Non-pigmented ciliary epithelial cell (primary cell): ENCODE measurements around the gene JAZF1.

Experiments
- DNase-seq: peaks from one replicate; pipeline ENCODE4 v3.0.0-alpha.2; 2010; ENCODE audit warnings: low read depth

Gene JAZF1

DNA sequence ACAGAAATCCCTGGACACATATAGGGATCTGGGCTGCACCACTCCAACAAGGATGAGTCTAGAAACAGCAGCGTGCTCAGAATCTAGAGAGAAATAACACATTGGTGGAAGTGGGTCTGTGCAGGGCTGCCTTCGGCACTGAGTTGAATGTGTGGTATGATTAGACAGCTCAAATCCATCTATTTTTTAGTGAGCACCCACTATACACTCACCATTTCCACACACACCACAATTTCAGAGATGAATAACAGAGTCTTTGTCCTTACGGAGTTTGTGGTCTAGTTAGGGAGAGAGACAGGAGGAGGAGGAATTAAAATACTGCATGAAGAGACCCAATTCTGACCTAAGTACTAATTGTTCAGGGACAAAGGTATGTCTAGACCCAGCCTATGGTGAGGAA, 44.2 kb downstream of the JAZF1 start:
- no peak for DNase-seq

DNA sequence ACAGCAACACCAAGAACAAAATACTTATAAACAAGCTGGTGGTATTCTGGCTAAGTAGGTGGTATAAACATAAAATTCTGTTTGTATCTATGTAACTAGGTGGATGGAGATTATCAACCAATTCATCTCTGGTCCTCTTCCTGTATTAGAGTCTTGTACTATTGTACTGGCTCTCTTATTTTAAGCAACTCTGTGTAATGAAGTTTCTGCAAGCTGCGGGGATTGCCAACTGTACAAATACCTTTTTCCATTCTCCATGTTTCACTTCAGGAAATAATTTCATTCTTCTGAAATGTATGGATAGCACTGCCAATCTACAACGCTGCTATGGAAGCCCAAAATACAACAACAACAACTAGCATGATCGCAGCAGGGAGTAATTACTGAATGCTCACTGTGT, 44.8 kb downstream of the JAZF1 start:
- no peak for DNase-seq

GRCh38 chr7:28135315-28135714, 45.3 kb downstream of the JAZF1 start:
- DNase-seq: no peak

DNA sequence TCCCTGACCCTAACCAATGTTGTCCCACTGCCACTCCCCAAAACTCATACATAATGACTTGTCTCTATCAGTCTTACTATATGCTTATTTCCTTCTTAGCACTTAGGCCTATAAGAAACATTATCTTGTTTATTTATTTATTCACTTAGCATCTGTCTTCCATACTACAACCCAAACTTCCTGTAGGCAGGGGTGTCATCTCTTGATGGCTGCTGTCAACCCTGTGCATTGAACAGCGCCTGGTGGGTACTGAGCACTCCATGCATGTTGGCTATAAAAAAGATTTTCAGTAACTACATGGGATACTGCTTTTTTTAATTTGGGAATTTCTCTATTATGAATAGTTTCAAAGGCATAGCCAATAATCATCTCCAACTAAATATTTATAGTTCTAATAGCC, 46.7 kb downstream of the JAZF1 start:
- DNase-seq: no peak

DNA sequence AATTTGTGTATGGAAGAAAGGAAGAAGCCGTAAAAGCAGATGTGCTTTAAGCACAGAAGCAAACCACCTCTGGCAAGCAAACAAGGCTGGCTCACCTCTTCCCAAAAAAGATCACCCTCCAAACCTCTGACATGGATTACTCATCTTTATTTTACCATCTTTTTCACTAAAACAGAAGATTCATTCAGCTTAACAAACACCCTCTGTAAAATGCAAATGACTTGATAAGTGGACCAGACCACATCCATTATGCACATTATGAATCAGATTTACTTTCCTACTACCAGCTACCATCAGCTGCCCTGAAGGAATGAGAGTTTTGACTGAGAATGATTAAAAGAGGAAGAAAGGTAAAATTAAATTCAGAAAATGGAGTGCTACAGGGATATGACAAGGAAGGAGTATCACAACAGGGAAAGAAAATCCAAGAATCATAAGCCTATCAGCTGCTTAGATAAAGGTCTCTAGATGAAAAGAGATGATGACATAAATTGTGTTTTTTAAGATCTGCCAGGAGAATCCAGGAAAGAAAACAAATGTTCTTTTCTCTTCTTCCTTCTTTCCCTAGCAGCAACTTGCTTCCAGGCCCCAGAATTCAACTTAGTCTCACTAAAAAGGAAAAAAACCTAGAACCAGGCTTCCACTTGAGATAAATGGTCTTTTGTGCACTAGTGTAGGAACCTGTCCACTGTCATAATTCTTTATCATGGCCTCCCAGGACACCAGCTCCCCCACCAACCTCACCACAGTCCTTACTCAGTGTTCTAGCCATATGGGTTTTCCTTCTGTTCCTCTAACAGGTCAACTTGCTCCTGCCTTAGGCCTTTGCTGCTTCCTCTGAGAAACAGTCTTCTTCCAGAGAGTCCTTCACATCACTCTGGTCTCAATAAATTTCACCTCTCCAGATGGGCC, 47.4 kb downstream of the JAZF1 start:
- DNase-seq: no peak

DNA sequence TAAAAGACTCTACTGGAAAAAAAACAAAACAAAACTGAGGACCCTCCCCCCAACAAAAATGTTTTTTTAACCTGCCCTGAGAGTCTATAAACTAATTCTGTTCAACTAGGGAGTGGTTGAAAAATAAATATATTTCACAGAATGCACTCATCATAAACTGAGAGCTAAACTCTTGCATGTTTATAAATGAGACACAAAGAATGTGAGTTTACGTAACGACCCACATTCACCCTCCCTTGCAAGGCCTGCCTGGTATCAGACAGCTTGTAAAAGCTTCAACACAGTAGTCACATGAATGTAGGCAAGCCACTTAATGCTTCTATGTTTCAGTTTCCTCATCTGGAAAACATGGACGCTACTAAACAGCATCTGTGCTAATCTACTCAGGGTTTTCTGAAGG, 50.3 kb downstream of the JAZF1 start:
- DNase-seq: peak; percentile 30

GRCh38 chr7:28128608-28129007, 52.0 kb downstream of the JAZF1 start:
- DNase-seq: peak; percentile 31

- DNase-seq: no peak
Measured at GRCh38 chr7:28126410-28127041, 54.1 kb downstream of the JAZF1 start.

DNA sequence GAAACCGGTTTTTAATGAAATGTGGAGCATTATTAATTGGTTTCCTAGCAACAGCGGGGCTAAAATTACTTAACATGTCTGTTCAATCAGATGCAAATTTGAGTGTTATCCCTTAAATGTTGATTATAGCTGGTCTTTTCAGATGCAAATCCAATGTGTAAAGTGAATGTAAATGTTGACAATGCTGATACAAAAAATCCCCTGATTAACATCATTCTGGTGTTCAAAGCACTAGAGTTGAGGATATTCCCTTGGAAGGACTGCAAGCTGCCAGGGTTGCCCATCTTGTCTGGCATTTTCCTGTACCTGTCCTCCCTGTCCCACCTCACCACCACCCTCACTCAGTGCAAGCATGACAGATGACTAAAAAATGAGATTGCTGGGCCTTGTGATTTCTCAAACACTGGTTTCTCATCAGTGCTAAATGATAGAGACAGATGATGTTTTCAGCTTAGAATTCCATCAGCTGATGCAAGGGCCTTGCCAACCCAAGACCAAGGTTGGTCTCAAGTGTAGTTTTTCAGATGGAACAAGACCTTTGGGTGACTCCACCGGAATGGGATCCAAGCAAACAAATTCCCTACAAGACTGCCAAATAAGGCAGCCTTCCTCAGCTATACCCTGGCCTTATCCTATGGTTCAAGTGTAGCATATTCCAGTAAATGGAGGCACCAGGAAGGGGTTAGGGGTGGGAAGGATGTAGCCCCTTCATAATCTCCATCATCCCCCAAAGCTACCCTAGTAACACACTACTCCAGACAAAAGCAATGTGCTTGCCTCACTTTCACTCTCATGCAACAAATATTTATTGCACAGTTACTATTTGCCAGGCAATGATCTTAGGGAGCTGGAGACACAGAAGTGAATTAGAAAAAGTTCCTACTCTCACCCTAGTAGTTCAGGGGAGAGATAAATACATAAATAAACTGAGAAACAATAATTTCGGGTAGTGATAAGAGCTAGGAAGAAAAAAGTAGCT, 54.9 kb downstream of the JAZF1 start:
- DNase-seq: no peak

DNA sequence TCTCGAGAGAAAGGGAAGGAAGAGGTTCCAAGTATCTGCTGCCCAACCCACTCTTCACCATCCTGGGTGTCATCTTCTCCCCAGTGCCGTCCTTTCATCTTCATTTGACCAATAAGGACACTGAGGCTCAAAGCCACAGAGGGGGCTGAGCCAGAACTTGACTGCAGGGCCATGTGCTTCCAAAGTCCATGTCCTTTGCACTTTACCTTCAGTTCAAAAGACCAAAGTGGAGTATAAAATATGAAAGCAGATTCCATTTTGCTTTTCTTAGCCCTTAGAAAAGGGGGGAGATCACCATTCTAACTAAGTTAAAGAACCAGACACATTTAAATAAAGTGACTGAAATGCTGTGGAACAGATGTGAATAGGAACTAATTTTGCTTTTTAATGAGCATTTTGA, 56.2 kb downstream of the JAZF1 start:
- DNase-seq: no peak

DNA sequence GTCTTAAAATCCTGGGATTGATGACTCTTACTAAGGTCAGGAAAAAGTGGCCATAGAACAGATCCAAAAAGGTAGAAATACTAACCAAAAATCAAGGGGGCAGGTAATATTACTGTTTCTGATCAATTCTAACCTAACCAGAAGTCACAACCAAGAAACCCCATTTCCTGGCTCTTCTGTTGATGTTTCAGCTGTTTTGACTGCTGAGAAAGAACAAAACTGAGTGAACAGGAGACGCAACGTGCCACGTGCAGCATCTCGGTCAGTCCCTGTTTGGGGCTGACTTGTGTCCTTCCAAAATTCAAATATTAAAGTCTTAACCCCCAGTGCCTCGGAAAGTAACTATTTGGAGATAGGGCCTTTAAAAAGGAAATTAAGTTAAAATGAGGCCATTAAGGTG, 56.8 kb downstream of the JAZF1 start:
- no peak for DNase-seq

- no peak for DNase-seq
Measured at GRCh38 chr7:28121496-28121895, 59.1 kb downstream of the JAZF1 start.

GRCh38 chr7:28116041-28116440, 64.6 kb downstream of the JAZF1 start:
- no peak for DNase-seq

DNA sequence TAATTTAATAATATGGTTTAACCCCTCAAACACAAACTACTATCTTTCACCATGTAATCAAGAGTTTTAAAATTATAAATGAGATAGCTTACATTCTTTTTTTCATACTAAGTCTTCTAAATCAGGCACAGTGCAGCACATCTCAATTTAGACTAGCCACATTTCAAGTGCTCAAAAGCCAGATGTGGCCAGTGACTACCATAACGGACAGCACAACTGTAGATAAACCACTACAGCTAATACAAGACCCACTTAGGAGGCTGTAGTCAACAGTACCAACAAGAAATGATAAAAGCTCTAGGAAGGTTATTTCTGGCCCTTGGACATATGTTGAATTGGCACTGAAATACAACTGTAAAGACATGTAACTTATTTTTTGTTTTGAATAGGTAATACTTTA, 65.3 kb downstream of the JAZF1 start:
- no peak for DNase-seq

DNA sequence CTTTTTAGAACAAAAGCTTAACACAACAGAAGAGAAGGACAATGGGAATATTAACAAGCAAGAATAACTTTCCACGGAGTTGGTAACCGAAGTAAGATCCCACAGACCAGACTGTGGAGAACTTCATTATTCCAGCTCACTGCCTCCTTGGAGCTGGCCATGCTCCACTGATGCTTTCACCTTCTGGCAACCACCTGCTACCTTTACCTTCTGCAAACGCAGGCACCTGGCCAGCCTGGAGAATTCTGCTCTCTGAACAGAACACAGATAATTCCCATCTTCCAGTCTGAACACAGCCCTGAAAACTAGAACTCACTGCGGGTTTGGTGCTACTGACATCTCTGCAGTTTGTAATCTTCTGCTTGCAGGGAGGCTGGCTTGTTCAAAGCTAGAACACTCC, 66.5 kb downstream of the JAZF1 start:
- no peak for DNase-seq

- no peak for DNase-seq
Measured at GRCh38 chr7:28112883-28113540, 67.6 kb downstream of the JAZF1 start.

DNA sequence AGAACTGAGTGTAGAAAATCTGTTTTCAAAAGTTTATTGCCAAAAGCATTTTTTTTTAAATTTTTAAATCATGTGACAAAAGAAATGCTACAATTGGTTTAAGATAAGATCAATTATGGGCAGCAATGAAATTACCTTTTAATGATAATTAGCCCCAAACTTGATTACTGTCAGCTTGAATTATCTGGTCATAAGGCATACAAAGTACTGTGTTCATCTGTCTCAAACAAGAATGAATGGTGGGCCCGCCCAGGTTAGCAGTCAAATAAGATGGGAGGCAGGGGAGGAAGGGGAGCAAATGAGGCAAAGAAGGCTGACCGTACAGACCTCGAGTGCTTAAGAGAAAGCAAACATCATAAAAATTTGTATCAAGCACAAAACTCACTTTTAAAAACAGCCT, 68.1 kb downstream of the JAZF1 start:
- DNase-seq: no peak

- DNase-seq: no peak
Measured at GRCh38 chr7:28112012-28112411, 68.6 kb downstream of the JAZF1 start.

DNA sequence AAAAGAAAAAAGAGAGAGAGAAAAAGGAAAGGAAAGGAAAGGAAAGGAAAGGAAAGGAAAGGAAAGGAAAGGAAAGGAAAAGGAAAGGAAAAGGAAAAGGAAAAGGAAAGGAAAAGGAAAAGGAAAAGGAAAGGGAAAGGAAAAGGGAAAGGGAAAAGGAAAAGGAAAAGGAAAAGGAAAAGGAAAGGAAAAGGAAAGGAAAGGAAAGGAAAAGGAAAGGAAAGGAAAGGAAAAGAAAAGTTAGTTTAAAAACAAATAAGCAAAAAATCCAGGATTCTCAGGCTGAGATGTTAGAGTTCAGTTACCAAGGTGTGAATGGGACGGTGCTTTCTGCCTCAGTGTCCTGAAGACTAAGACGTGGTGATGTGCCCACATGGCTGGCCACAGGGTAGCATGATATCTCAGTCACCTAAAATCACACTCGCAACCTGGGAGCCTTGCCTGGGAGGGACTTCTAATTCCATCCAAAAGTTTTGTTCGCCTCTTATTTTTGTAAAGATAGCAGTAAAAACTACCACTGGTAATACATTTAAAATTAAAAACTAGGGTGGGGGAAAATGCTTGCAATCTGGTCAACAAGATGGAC, 70.1 kb downstream of the JAZF1 start:
- DNase-seq: no peak

DNA sequence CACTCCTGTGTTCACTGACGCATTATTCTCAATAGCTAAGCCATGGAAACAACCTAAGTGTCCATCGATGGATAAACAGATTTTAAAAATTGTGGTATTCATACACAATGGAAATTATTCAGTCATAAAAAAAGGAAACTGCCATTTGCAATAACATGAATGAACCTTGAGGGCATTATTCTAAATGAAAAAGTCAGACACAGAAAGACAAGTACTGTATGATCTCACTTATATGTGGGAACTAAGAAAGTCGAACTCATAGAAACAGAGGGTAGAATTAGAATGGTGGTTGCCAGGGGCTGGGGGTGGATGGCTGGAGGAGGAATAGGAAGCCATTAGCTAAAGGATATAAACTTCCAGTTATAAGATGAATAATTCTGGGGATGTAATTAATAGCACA, 71.8 kb downstream of the JAZF1 start:
- DNase-seq: no peak

DNA sequence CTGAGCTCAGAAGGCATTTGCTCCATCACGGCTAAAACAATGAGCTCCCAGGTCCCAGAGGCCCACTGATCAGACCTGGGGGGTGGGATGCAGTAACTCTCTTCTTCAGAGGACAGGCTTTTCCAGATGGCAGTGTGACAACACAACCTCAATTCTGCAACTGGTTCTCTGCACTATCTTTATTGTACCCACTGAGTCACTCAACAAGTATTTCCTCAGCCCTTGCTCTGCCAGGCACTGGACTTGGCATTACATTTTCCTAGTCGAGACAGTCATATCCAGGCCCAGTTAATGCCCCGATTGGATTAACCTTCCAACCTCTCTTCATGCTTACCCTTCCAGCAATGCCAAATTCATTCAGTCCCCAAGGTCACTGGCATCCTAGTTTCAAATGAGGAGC, 72.6 kb downstream of the JAZF1 start:
- DNase-seq: no peak
